ENCODE data around the gene RAB1A.
"Not testable (repeated sequence)": the region's sequence is repeated elsewhere in the genome, so short reads cannot be mapped to it uniquely, and the experiment has no call there.

Gene RAB1A

GRCh38 chr2:65133626-65134025 lies 3.7 kb upstream of the RAB1A start:
- no peak overlapping the region for H3K4me3 ChIP-seq (ENCODE audit: low read length)
- no peak for TF ChIP-seq CTCF (conservative IDR thresholded peaks at IDR 0.05; ENCODE audit: low read length)
- DNase-seq (ENCODE audit: low read depth), result no peak

GRCh38 chr2:65132930-65133329 lies 3.0 kb upstream of the RAB1A start:
- H3K4me3 ChIP-seq (ENCODE audit: low read length); DNase-seq (ENCODE audit: low read depth): not testable (repeated sequence)

DNA sequence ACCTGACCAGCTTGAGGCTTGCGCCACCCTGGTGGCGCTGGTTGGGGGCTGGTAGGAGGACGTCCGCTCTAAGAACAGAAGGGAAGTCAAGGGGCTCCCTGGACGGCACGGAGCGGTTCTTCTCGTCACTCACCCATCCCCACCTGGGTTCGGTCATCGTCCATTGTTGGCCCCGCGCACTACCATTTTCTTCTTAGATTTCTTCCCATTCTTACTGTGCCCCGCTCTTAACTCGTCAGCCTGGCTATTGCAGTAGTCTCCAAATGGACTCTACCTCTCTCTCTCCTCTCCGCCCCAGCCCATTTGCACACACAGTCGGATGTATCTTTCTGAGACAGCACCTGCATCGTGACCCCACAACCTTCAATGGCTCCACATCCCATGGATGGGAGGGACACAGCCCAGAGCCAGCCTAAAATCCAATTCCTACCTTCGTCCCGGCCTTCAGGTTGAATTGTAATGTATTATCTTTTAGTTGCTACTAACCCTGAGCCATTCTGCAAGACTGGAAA lies 814 bp upstream of the RAB1A start:
- no peak for TF ChIP-seq CTCF (conservative IDR thresholded peaks at IDR 0.05; ENCODE audit: low read length)
- DNase-seq (ENCODE audit: low read depth), result no peak
- H3K4me3 ChIP-seq (ENCODE audit: low read length), result peak overlapping the region; percentile 73

DNA sequence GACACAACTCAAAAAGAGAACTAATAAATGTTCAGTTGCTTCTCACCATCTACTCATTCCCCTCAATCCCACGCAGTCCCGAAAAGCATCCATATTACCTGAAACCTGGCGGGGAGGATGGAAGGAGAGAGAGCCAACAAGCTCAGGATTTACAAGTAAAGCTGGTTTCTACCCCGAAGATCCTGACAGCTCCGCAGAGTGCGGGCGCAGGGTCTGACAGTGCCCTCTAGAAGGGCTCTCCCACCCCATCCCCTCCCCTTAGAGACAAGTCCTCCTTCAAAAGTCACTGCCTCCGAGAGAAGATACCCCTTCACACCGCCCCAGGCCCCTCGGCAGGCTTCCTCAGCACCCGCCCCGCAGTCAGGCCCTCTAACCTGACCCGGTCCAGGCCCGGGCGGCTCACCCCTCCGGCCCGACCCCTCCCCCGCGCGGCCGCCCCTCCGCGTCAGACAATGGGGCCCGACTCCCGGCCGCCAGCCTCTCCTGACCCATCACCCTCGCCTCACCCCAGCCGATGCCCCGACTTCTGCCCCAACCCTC lies 550 bp downstream of the RAB1A start:
- peak; percentile 16 for DNase-seq (ENCODE audit: low read depth)
- H3K4me3 ChIP-seq (ENCODE audit: low read length), result peak overlapping the region; percentile 99
- TF ChIP-seq CTCF (conservative IDR thresholded peaks at IDR 0.05; ENCODE audit: low read length), result no peak

GRCh38 chr2:65128297-65129190 lies 1.4 kb downstream of the RAB1A start:
- TF ChIP-seq CTCF (conservative IDR thresholded peaks at IDR 0.05; ENCODE audit: low read length), result no peak
- H3K4me3 ChIP-seq (ENCODE audit: low read length), result peak overlapping the region; percentile 99
- DNase-seq (ENCODE audit: low read depth), result peak; percentile 76

- DNase-seq (ENCODE audit: low read depth), result peak; percentile 45
- not testable (repeated sequence) for H3K4me3 ChIP-seq (ENCODE audit: low read length)
Observed at GRCh38 chr2:65125457-65125856, 4.4 kb downstream of the RAB1A start.

DNA sequence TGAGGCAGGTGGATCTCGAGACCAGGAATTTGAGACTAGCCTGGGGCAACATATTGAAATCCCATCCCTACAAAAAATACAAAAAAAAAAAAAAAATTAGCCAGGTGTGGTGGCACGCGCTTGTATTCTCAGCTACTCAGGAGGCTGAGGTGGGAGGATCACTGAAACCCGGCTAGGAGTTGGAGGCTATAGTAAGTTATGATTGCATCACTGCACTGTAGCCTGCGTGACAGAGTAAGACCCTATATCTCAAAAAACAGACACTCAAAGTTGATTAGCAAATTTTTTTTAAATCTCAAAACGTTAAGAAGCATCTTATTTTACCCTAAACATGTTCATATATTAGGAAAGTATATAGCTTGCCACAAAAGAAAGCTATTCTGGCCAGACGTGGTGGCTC lies 7.6 kb downstream of the RAB1A start:
- no peak for DNase-seq (ENCODE audit: low read depth)
- TF ChIP-seq CTCF (conservative IDR thresholded peaks at IDR 0.05; ENCODE audit: low read length), result no peak
- no peak overlapping the region for H3K4me3 ChIP-seq (ENCODE audit: low read length)

All from AG10803 (cell line).